Hepatocyte (in vitro differentiated cells): ENCODE results near the gene NDUFS7.

Experiments
- CTCF ChIP-seq: fragments of 200-600 bp; sonication (generic); IDR thresholded peaks from 2 replicates; pipeline ENCODE4 v1.5.1; 2016; ENCODE audit warnings: antibody characterized with exemption, mild to moderate bottlenecking; ENCODE audit not compliant: poor library complexity
- EZH2 ChIP-seq: fragments of 200-600 bp; sonication (generic); IDR thresholded peaks from 2 replicates; pipeline ENCODE4 v1.6.1; 2016; ENCODE audit warnings: antibody characterized with exemption, mild to moderate bottlenecking, borderline replicate concordance
- EZH2phosphoT487 ChIP-seq: fragments of 200-600 bp; sonication (generic); IDR thresholded peaks from one replicate; pipeline ENCODE4 v1.6.1; 2018; ENCODE audit warnings: antibody characterized with exemption, mild to moderate bottlenecking, low read depth, moderate library complexity; ENCODE audit not compliant: unreplicated experiment, severe bottlenecking

GRCh38 chr19:1362387-1363257 lies 21.1 kb upstream of the NDUFS7 start:
- TF ChIP-seq CTCF (no peak), EZH2phosphoT487 (no peak), EZH2 (no peak)
